H9 (cell line): ENCODE results near the gene TNIK. TPM values are rescaled to one million over a fixed set of nuclear protein-coding genes. Genes with fewer than 3 reads are reported as not detected.

Source experiments
- DNase-seq: peaks from one replicate; pipeline ENCODE4 v3.0.0-alpha.2; 2017
- H2AFZ ChIP-seq: one replicate; pipeline ENCODE4 v1.6.1; 2013; ENCODE audit warnings: mild to moderate bottlenecking, low read length, control low read depth, moderate library complexity
- H2AK5ac ChIP-seq: 2 replicates; pipeline ENCODE4 v1.6.1; 2013; ENCODE audit warnings: low read length, control low read depth, mixed read lengths; ENCODE audit not compliant: insufficient read length
- H2BK120ac ChIP-seq: one replicate; pipeline ENCODE4 v1.6.1; 2013; ENCODE audit warnings: low read depth, mild to moderate bottlenecking, low read length, control low read depth, inconsistent platforms; ENCODE audit not compliant: poor library complexity, severe bottlenecking
- H2BK12ac ChIP-seq: 2 replicates; pipeline ENCODE4 v1.6.1; 2013; ENCODE audit warnings: low read length, control low read depth, mixed read lengths, low read depth; ENCODE audit not compliant: insufficient read length
- H2BK15ac ChIP-seq: 2 replicates; pipeline ENCODE4 v1.6.1; 2013; ENCODE audit warnings: low read depth, low read length, control low read depth
- H2BK20ac ChIP-seq: one replicate; pipeline ENCODE4 v1.6.1; 2013; ENCODE audit warnings: low read depth, mild to moderate bottlenecking, low read length, control low read depth, inconsistent platforms; ENCODE audit not compliant: poor library complexity, severe bottlenecking
- H2BK5ac ChIP-seq: 2 replicates; pipeline ENCODE4 v1.6.1; 2013; ENCODE audit warnings: low read length, control low read depth, mixed read lengths; ENCODE audit not compliant: insufficient read length
- H3K14ac ChIP-seq: 2 replicates; pipeline ENCODE4 v1.6.1; 2013; ENCODE audit warnings: low read length, control low read depth; ENCODE audit not compliant: insufficient read depth
- H3K18ac ChIP-seq: 2 replicates; pipeline ENCODE4 v1.6.1; 2013; ENCODE audit warnings: low read depth, mild to moderate bottlenecking, mixed read lengths, low read length, control low read depth; ENCODE audit not compliant: insufficient read length
- H3K23ac ChIP-seq: 2 replicates; pipeline ENCODE4 v1.6.1; 2013; ENCODE audit warnings: low read length, control low read depth, mixed read lengths, low read depth; ENCODE audit not compliant: insufficient read length
- H3K23me2 ChIP-seq: 2 replicates; pipeline ENCODE4 v1.6.1; 2013; ENCODE audit warnings: low read depth, mild to moderate bottlenecking, mixed read lengths, low read length, control low read depth; ENCODE audit not compliant: insufficient read length, poor library complexity, severe bottlenecking
- H3K27ac ChIP-seq: 2 replicates; pipeline ENCODE4 v1.5.1; 2013; ENCODE audit warnings: low read length, control low read depth, mixed read lengths, low read depth; ENCODE audit not compliant: insufficient read length
- H3K27me3 ChIP-seq: 2 replicates; pipeline ENCODE4 v1.6.1; 2013; ENCODE audit warnings: low read length, control low read depth, inconsistent platforms; ENCODE audit not compliant: insufficient read depth
- H3K4ac ChIP-seq: 2 replicates; pipeline ENCODE4 v1.6.1; 2013; ENCODE audit warnings: low read depth, mild to moderate bottlenecking, control low read depth, inconsistent platforms, low read length, moderate library complexity
- H3K4me1 ChIP-seq: 2 replicates; pipeline ENCODE4 v1.6.1; 2013; ENCODE audit warnings: low read length, control low read depth, inconsistent platforms; ENCODE audit not compliant: insufficient read depth
- H3K4me2 ChIP-seq: 2 replicates; pipeline ENCODE4 v1.6.1; 2013; ENCODE audit warnings: low read length, control low read depth, mixed read lengths; ENCODE audit not compliant: insufficient read length, insufficient read depth
- H3K56ac ChIP-seq: 2 replicates; pipeline ENCODE4 v1.6.1; 2013; ENCODE audit warnings: low read depth, mild to moderate bottlenecking, mixed read lengths, low read length, control low read depth; ENCODE audit not compliant: insufficient read length
- H3K79me1 ChIP-seq: 2 replicates; pipeline ENCODE4 v1.6.1; 2013; ENCODE audit warnings: low read depth, mild to moderate bottlenecking, moderate library complexity, low read length, control low read depth, inconsistent platforms; ENCODE audit not compliant: insufficient read depth, poor library complexity, severe bottlenecking
- H3K79me2 ChIP-seq: 2 replicates; pipeline ENCODE4 v1.6.1; 2013; ENCODE audit warnings: low read length, control low read depth, inconsistent platforms; ENCODE audit not compliant: insufficient read depth
- H3K9ac ChIP-seq: 2 replicates; pipeline ENCODE4 v1.6.1; 2013; ENCODE audit warnings: low read length, control low read depth, mixed read lengths; ENCODE audit not compliant: insufficient read length; ENCODE audit errors: extremely low read depth
- H3K9me3 ChIP-seq: one replicate; pipeline ENCODE4 v1.6.1; 2013; ENCODE audit warnings: low read depth, low read length, inconsistent platforms; ENCODE audit not compliant: control insufficient read depth
- H3T11ph ChIP-seq: one replicate; pipeline ENCODE4 v1.6.1; 2013; ENCODE audit warnings: mild to moderate bottlenecking, low read length, control low read depth, inconsistent platforms
- H4K20me1 ChIP-seq: one replicate; pipeline ENCODE4 v1.6.1; 2013; ENCODE audit not compliant: control insufficient read depth, insufficient read length, insufficient read depth
- H4K5ac ChIP-seq: 2 replicates; pipeline ENCODE4 v1.6.1; 2013; ENCODE audit warnings: low read depth, mild to moderate bottlenecking, mixed read lengths, low read length, control low read depth; ENCODE audit not compliant: insufficient read length
- H4K8ac ChIP-seq: replicated peaks from 2 replicates; pipeline ENCODE4 v1.6.1; 2013; ENCODE audit warnings: low read length, control low read depth, mixed read lengths, low read depth; ENCODE audit not compliant: insufficient read length
- H4K91ac ChIP-seq: 2 replicates; pipeline ENCODE4 v1.6.1; 2013; ENCODE audit warnings: low read depth, mild to moderate bottlenecking, moderate library complexity, mixed read lengths, low read length, control low read depth; ENCODE audit not compliant: insufficient read length
- H3K27ac Mint-ChIP-seq, 3 experiments: 2 replicates in 2 of 3; 3 replicates in 1 of 3; pipeline ENCODE4 v1.8.0; 2020 to 2021; ENCODE audit warnings: mixed read lengths in 3 of 3, mild to moderate bottlenecking in 1 of 3, moderate library complexity in 1 of 3
- H3K27me3 Mint-ChIP-seq: 2 replicates; pipeline ENCODE4 v1.8.0; 2021; ENCODE audit warnings: low read depth, mild to moderate bottlenecking, moderate library complexity, mixed read lengths
- H3K36me3 Mint-ChIP-seq, 3 experiments: 2 replicates in 2 of 3; 3 replicates in 1 of 3; pipeline ENCODE4 v1.8.0; 2020 to 2021; ENCODE audit warnings: low read depth in 3 of 3, mixed read lengths in 3 of 3; ENCODE audit not compliant: insufficient read depth in 1 of 3
- H3K4me1 Mint-ChIP-seq, 2 experiments: 2 replicates each; pipeline ENCODE4 v1.8.0; 2020; ENCODE audit warnings: mixed read lengths in 2 of 2
- H3K4me3 Mint-ChIP-seq, 2 experiments: 2 replicates in 1 of 2; 3 replicates in 1 of 2; pipeline ENCODE4 v1.8.0; 2020 to 2021; ENCODE audit warnings: mild to moderate bottlenecking in 2 of 2, mixed read lengths in 2 of 2, moderate library complexity in 1 of 2
- H3K9me3 Mint-ChIP-seq, 2 experiments: 2 replicates in 1 of 2; 3 replicates in 1 of 2; pipeline ENCODE4 v1.8.0; 2020; ENCODE audit warnings: mild to moderate bottlenecking in 2 of 2, mixed read lengths in 2 of 2, moderate library complexity in 1 of 2
- CTCF ChIP-seq: fragments of 200-600 bp; sonication (generic); conservative IDR thresholded peaks from 3 replicates; pipeline ENCODE4 v1.8.0; 2021; ENCODE audit warnings: antibody characterized with exemption, mild to moderate bottlenecking
- WGBS: extraction: QIAGEN DNeasy Blood & Tissue Kit; methylation state at CpG from one replicate; pipeline ENCODE4 v1.1.7; 2013; ENCODE audit warnings: missing lambda C conversion rate, low lambda C conversion rate, mixed read lengths; ENCODE audit not compliant: insufficient read length; ENCODE audit errors: extremely low coverage; 5-methylcytosine and 5-hydroxymethylcytosine counted together
- total RNA-seq: library from RNA; stranded (reverse); gene quantifications from 2 replicates; pipeline ENCODE4 v1.2.1, GENCODE V29; 2021

Gene TNIK
- total RNA-seq, 1 experiment from 2014 or later, result 15.9 TPM

DNA sequence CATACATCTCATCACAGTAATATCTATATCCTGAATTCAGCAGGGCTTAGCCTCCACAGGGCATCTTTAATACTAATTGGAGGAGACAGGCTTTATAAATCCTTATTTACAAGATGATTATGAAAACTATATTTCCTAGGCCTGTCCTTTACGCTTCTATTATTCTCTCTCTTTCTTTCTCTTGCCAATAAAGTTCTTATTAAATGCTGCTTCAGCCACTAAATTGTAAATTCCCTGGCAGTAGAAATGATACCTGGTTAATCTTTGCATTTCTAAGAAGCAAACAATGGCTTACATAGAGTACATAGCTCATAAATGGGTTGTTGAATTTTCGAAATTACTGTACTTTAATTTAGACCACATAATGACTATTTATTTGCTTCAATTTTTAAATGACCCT, 43.5 kb downstream of the TNIK start:
- no peak overlapping the region for H3K27ac Mint-ChIP-seq
- no peak overlapping the region for H2BK120ac ChIP-seq
- no peak overlapping the region for H2AFZ ChIP-seq
- no peaks in the 10 kb centered on the region for H4K20me1 ChIP-seq
- no peak overlapping the region for H3K4ac ChIP-seq
- H3K27me3 ChIP-seq, result no peaks in the 10 kb centered on the region
- no peak overlapping the region for H2AK5ac ChIP-seq
- H4K5ac ChIP-seq, result no peak overlapping the region
- no peak for TF ChIP-seq CTCF
- no peaks in the 10 kb centered on the region for H3K23me2 ChIP-seq
- no peak overlapping the region for H3K9ac ChIP-seq
- no peak overlapping the region for H3K4me3 Mint-ChIP-seq
- no peak overlapping the region for H3K23ac ChIP-seq
- no peak overlapping the region for H3K56ac ChIP-seq
- no peak overlapping the region for H2BK20ac ChIP-seq
- WGBS, result no CpG with 5 or more reads among the region's 2 CpGs
- no peak overlapping the region for H2BK12ac ChIP-seq
- H3K79me2 ChIP-seq, result peaks cover 15% of the 10 kb centered on the region; the same call in 1 of the 2 replicates
- H3K4me2 ChIP-seq, result no peak overlapping the region
- H3K27me3 Mint-ChIP-seq, result no peaks in the 10 kb centered on the region
- no peak overlapping the region for H2BK5ac ChIP-seq
- no peak overlapping the region for H3T11ph ChIP-seq
- H3K27ac ChIP-seq, result no peak overlapping the region
- H2BK15ac ChIP-seq, result no peak overlapping the region
- H3K4me1 Mint-ChIP-seq, result peaks cover 33 to 34% of the 10 kb centered on the region in 2 experiments
- H3K36me3 Mint-ChIP-seq, result no peaks in the 10 kb centered on the region
- no peak overlapping the region for H3K18ac ChIP-seq
- H3K14ac ChIP-seq, result no peak overlapping the region
- H4K8ac ChIP-seq, result no peak overlapping the region
- no peak overlapping the region for H4K91ac ChIP-seq
- DNase-seq, result no peak
- no peaks in the 10 kb centered on the region for H3K9me3 ChIP-seq
- H3K4me1 ChIP-seq, result peaks cover 13% of the 10 kb centered on the region
- peaks cover 7% of the 10 kb centered on the region for H3K79me1 ChIP-seq
- no peaks in the 10 kb centered on the region for H3K9me3 Mint-ChIP-seq
